ENCODE measurements around the gene CTLA4. TPM values are rescaled to one million over a fixed set of nuclear protein-coding genes. Genes with fewer than 3 reads are reported as not detected.

The CTLA4 gene
- total and polyA plus RNA-seq, 2 experiments from 2014 or later, result not detected

DNA sequence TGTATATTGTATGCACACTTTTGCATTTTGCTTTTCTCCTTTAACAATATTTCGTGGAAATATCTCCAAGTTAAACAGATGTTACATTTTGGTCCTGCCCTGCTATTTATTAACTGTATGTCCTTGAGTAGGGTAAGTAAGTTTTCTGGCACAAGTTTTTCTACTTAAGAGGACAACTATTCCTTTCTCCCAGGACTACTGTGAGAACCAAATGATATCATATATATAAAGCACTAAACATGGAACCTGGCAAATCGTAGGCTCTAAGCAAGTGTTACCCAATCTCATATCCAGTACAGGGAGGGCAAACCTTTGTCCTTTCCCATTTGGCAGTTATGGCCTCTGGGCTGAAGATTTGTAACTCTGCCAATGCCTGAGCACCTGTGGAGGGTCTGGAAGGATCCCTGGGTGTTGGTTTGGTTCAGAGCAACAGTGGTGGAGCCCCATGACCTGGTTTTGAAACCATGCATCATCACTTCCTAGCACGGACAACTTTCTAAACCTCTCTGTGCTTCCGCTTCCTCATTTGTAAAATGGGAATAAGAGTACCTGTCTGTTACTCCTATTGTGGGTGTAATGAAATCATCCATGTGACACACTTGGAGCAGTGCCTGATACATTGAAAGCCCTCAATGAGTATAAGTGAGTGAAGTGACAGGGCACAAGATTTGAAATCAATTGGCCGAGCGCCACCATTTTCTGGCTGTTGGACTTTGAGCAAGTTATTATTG lies 40.7 kb downstream of the CTLA4 start:
- no peak for DNase-seq (ENCODE audit: low read depth in 1 of 2, low spot score in 1 of 2)
- TF ChIP-seq, protein P1, sequence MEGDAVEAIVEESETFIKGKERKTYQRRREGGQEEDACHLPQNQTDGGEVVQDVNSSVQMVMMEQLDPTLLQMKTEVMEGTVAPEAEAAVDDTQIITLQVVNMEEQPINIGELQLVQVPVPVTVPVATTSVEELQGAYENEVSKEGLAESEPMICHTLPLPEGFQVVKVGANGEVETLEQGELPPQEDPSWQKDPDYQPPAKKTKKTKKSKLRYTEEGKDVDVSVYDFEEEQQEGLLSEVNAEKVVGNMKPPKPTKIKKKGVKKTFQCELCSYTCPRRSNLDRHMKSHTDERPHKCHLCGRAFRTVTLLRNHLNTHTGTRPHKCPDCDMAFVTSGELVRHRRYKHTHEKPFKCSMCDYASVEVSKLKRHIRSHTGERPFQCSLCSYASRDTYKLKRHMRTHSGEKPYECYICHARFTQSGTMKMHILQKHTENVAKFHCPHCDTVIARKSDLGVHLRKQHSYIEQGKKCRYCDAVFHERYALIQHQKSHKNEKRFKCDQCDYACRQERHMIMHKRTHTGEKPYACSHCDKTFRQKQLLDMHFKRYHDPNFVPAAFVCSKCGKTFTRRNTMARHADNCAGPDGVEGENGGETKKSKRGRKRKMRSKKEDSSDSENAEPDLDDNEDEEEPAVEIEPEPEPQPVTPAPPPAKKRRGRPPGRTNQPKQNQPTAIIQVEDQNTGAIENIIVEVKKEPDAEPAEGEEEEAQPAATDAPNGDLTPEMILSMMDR (IDR thresholded peaks at IDR 0.05; ENCODE audit: low read depth, low read length), result no peak
- H3K4me1 ChIP-seq (ENCODE audit: low read depth), result no peaks in the 10 kb centered on the region
- no peak overlapping the region for H3K4me3 ChIP-seq
- no peaks in the 10 kb centered on the region for H3K9me3 ChIP-seq (ENCODE audit: low read depth)
- H3K36me3 ChIP-seq, result no peaks in the 10 kb centered on the region
- H3K27ac ChIP-seq, result no peak overlapping the region
- no peaks in the 10 kb centered on the region for H3K27me3 ChIP-seq

DNA sequence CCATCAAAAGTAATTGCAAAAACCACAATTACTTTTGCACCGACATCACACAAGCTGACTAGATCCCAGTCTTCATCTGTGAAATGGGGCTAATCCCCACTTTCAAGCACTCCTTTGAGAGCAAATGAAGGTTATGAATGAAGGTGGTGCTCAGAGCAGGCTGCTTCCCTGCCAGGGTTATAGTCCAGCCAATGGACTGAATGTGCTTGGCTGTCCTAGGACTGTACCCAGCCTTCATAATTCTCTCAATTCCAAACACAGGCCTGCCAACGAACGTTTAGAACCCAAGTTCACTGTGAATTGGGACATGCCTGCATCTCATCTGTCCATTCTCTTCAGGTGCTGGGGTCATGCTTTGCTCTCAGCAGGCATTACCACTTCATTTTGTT lies 41.2 kb downstream of the CTLA4 start:
- H3K27me3 ChIP-seq, result no peaks in the 10 kb centered on the region
- H3K36me3 ChIP-seq, result no peaks in the 10 kb centered on the region
- H3K4me3 ChIP-seq, result no peak overlapping the region
- H3K4me1 ChIP-seq (ENCODE audit: low read depth), result no peaks in the 10 kb centered on the region
- TF ChIP-seq, protein P1 (IDR thresholded peaks at IDR 0.05; ENCODE audit: low read depth, low read length), result no peak
- H3K9me3 ChIP-seq (ENCODE audit: low read depth), result no peaks in the 10 kb centered on the region
- no peak overlapping the region for H3K27ac ChIP-seq
- DNase-seq (ENCODE audit: low read depth in 1 of 2, low spot score in 1 of 2), result no peak

DNA sequence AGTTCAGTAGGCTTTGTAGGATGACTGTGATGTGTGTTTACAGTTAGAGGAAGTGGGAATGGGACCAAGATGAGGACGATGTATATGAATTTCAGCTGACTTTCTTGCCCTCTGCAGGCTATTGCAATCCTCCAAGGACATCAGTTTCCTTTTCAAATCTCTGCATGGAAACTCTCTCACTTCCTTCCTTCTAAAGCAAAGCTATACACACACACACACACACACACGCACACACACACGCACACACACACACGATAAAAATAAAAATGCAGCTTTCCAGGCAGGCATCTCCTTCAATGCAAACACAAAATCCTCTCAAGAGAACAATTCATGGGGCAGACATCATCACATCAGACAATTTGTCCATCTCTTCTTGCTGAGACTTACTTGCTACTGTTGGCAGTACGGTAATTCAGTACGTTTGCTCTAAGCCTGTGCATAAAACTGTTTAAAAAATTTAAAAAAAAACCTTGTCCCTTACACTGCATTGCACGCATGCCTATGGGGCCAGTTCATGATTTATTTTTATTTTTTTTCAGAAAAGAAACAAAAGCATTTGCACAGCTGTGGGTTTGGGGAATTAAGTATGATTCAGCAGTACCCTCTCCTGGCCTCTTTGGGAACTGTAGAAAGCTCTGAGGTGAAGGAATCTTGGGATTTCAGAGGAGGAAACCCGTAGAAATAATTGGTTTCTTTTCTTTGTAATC lies 41.8 kb downstream of the CTLA4 start:
- Histone ChIP-seq H3K27ac (no peak overlapping the region), H3K9me3 (ENCODE audit: low read depth) (no peaks in the 10 kb centered on the region), H3K36me3 (no peaks in the 10 kb centered on the region), H3K4me3 (no peak overlapping the region), H3K4me1 (ENCODE audit: low read depth) (no peaks in the 10 kb centered on the region), H3K27me3 (no peaks in the 10 kb centered on the region)
- peak; percentile 47 to 79 for DNase-seq (ENCODE audit: low read depth in 1 of 2, low spot score in 1 of 2)
- TF ChIP-seq, protein P1 (IDR thresholded peaks at IDR 0.05; ENCODE audit: low read depth, low read length), result peak; percentile 81

DNA sequence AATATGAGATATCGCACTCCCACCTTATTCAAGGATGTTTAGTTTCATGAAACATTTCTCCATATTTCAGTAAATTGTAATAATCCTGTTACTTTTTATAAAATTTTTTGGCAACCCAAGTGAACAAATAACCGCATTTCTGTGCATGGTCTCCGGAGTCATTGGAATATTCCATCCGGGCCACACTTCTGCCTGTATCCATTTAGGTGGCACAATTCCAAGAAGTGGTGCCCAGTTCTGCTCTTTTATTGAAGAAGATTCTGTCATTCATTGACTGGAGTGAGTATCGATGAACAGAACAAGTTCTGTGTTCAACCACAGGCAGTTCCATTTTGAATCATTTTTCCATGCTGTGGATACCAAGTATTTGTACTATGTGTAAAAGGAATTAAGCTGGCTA lies 42.4 kb downstream of the CTLA4 start:
- Histone ChIP-seq H3K36me3 (no peaks in the 10 kb centered on the region), H3K27ac (no peak overlapping the region), H3K9me3 (ENCODE audit: low read depth) (no peaks in the 10 kb centered on the region), H3K4me1 (ENCODE audit: low read depth) (no peaks in the 10 kb centered on the region), H3K4me3 (no peak overlapping the region), H3K27me3 (no peaks in the 10 kb centered on the region)
- TF ChIP-seq, protein P1 (IDR thresholded peaks at IDR 0.05; ENCODE audit: low read depth, low read length), result no peak
- DNase-seq (ENCODE audit: low read depth in 1 of 2, low spot score in 1 of 2), result no peak

DNA sequence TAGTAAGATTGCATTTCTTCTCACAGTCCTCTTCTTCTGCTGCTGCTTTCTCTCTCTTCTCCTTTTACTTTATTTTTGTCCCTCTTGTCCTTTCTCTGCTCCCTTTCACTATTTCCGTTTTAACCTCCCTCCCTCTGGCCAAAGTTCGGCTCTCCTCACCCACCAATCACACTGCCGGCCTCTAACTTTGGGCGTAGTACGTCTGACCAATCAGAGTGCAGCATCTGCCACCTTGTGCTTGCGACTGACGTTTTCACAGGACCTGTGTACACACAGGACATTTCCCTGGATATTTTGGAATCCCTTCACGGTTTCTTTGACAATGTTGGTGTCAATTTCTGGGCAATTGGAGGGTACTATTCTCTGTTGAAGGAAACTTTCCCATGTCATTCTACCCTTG lies 46.4 kb downstream of the CTLA4 start:
- Histone ChIP-seq H3K36me3 (no peaks in the 10 kb centered on the region), H3K4me1 (ENCODE audit: low read depth) (no peaks in the 10 kb centered on the region), H3K27ac (no peak overlapping the region), H3K4me3 (no peak overlapping the region), H3K27me3 (no peaks in the 10 kb centered on the region), H3K9me3 (ENCODE audit: low read depth) (no peaks in the 10 kb centered on the region)
- TF ChIP-seq, protein P1 (IDR thresholded peaks at IDR 0.05; ENCODE audit: low read depth, low read length), result no peak
- DNase-seq (ENCODE audit: low read depth in 1 of 2, low spot score in 1 of 2), result no peak

Data from cardiac muscle cell (in vitro differentiated cells and primary cell).